VCaP (cell line): ENCODE data around the gene ZSWIM6.

ENCODE experiments used
- H3K27ac ChIP-seq: fragments of 450-650 bp; 2 replicates; pipeline ENCODE4 v1.5.1; 2017
- CTCF ChIP-seq: fragments of 450-650 bp; conservative IDR thresholded peaks from 2 replicates; pipeline ENCODE4 v1.5.1; 2017; ENCODE audit warnings: mild to moderate bottlenecking, moderate library complexity

The ZSWIM6 gene

DNA sequence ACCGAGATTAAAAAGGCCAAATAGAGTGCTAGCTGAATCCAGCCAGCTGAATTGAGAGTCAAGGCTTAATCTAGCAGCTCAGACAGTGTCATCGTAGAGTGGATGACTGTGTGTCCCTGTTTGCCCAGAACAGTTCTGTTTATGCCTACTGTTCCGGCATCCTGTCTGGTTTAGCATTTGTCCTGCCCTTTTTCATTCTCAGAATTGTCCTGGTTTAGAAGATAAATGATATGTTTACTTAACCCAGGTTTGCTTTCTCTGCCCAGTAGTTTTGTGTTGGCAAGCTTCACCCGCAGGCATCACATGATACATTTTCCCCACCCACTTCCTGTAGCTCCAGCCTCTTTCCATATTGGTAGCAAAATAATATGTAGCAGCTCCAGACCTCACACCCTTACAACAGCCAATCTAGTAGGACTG lies 41.3 kb upstream of the ZSWIM6 start:
- no peak for TF ChIP-seq CTCF
- no peak overlapping the region for H3K27ac ChIP-seq

DNA sequence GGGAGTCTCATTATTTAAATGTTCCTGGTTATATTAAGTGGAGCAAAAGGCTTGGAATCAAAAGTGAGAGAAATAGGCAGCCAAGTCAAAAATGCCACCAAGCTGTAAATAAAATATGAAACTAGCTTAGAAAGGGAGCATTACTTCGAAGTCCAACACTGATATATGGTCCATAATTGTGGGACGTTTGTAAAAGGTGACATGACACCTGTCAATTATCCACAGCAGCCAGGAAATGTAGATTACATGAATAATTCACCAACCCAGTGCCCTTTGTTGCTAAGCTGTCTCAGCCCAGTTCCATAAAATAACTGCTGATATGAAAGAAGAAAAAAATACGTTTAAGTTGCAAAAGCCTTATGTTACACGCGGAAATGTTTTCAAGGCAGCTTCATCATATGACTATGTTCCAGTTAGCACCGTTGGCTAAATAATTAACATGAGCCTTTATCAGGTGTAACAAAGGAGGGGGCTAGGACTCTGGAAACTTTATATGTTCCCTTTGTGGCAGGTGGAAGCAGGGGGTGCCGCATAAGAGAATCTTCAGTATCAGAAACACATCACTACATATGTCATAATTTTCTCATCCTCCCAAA lies 39.9 kb upstream of the ZSWIM6 start:
- no peak for TF ChIP-seq CTCF
- no peak overlapping the region for H3K27ac ChIP-seq

DNA sequence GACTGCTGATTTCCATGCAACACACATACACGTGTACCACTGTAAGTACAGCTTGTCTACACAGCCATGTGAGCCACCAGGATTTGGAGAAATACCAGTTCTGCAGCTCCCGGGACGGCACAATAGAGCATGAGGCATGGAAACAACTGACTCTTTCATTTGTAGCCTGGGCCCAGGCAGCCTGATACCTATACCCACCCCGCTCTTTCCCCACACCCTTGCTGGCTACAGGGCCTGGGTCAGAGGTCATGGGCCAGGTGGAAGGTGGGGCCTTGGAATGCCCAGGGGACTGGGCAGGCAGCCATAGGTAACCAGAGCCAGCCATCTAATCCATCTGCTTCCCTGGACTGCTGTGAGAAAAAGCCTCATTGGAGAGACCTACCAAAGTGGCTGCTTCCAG lies 39.0 kb upstream of the ZSWIM6 start:
- no peak overlapping the region for H3K27ac ChIP-seq
- TF ChIP-seq CTCF, result no peak

GRCh38 chr5:61293873-61294272 lies 38.2 kb upstream of the ZSWIM6 start:
- H3K27ac ChIP-seq, result no peak overlapping the region
- TF ChIP-seq CTCF, result no peak

DNA sequence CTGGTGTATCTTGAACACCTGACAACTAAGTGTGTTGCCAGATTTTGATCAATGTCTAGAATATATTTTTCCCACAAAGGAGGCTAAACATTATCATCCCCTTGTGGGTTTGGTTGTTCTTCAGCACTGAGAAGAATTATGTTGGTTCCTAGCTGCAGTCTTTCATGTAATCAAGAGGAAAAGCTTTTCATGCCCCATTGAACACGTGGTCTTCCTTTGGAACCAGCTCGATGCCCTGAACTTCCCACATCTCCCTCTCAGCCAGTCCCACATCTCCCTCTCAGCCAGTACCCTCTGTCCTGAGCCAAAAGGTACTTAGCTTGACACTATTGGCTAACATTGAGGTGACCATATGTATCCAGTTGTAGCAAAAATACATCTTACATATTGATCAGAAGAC lies 36.7 kb upstream of the ZSWIM6 start:
- TF ChIP-seq CTCF, result no peak
- H3K27ac ChIP-seq, result no peak overlapping the region

DNA sequence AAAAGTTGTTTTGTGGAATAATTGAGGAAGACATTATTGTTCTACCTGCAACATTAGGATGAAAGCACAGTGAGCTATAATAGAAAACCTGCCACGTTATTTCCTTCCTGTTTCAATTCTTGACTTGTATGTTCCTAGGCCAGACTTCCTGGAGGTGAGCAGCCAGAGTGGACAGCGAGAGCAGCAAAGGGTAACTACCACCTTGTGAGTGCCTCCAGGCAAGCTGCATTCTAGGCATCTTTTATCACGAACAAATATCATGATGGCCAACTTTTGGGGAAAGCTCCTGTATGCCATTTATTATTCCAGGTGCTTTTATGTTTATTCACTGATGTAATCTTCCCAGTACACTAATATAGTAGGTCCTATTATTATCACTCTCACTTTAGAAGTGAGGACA lies 34.0 kb upstream of the ZSWIM6 start:
- TF ChIP-seq CTCF, result no peak
- no peak overlapping the region for H3K27ac ChIP-seq

GRCh38 chr5:61298580-61298979 lies 33.5 kb upstream of the ZSWIM6 start:
- no peak for TF ChIP-seq CTCF
- H3K27ac ChIP-seq, result no peak overlapping the region
